Coronary artery (tissue), 2 donors: ENCODE measurements around the gene PRMT7.

Experiments used
- DNase-seq: peaks from one replicate; pipeline ENCODE4 v3.0.0-alpha.2; 2017; ENCODE audit warnings: low spot score
- H3K27ac ChIP-seq, 2 donors: fragments of 200-600 bp; sonication (generic); one replicate each; pipeline ENCODE4 v1.5.1; 2016 to 2019
- H3K4me3 ChIP-seq: fragments of 200-600 bp; sonication (generic); 2 replicates; pipeline ENCODE4 v1.5.1; 2016; ENCODE audit warnings: mild to moderate bottlenecking, moderate library complexity
- TF ChIP-seq, protein P1 (sequence below): fragments of 200-600 bp; sonication (generic); IDR thresholded peaks from one replicate; pipeline ENCODE4 v1.5.1; 2019; ENCODE audit warnings: antibody characterized with exemption

Gene PRMT7

DNA sequence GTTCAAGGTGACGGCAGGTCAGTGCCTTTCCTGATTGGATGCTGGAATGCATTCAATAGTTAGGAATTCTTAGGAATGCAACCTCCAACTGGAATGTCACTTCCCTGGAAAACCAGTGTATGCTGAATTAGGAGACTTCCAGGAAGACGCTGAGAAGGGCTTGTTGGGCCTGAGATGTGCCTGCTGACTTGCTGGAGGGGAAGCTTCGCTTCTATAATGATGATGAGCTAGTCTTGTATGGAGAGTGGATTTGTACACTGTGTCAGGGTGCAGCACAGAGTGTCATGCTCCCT is 91.9 kb downstream of the PRMT7 start:
- Histone ChIP-seq H3K4me3 (no peak overlapping the region), H3K27ac (no peak overlapping the region)
- TF ChIP-seq, protein P1, sequence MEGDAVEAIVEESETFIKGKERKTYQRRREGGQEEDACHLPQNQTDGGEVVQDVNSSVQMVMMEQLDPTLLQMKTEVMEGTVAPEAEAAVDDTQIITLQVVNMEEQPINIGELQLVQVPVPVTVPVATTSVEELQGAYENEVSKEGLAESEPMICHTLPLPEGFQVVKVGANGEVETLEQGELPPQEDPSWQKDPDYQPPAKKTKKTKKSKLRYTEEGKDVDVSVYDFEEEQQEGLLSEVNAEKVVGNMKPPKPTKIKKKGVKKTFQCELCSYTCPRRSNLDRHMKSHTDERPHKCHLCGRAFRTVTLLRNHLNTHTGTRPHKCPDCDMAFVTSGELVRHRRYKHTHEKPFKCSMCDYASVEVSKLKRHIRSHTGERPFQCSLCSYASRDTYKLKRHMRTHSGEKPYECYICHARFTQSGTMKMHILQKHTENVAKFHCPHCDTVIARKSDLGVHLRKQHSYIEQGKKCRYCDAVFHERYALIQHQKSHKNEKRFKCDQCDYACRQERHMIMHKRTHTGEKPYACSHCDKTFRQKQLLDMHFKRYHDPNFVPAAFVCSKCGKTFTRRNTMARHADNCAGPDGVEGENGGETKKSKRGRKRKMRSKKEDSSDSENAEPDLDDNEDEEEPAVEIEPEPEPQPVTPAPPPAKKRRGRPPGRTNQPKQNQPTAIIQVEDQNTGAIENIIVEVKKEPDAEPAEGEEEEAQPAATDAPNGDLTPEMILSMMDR, result no peak
- DNase-seq, result no peak

DNA sequence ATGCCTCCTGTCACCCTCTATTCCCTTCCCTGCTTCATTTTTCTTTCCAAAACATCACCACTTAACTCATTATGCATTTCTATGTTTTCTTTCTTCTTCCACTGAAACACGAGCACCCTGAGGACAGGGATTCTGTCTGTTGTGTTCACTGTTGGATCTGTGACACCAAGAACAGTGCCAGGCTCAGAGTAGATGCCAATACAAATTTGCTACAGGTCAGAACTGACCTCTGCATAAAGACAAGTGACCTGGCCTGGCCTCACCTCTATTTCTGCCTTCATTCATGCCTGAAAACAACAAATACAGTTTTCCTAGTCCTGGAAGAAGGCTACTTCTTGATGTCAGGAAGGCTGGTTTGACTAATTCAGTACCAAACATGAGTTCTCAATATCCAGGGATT is 92.4 kb downstream of the PRMT7 start:
- no peak for DNase-seq
- Histone ChIP-seq H3K4me3 (no peak overlapping the region), H3K27ac (no peak overlapping the region)
- TF ChIP-seq, protein P1, result no peak

DNA sequence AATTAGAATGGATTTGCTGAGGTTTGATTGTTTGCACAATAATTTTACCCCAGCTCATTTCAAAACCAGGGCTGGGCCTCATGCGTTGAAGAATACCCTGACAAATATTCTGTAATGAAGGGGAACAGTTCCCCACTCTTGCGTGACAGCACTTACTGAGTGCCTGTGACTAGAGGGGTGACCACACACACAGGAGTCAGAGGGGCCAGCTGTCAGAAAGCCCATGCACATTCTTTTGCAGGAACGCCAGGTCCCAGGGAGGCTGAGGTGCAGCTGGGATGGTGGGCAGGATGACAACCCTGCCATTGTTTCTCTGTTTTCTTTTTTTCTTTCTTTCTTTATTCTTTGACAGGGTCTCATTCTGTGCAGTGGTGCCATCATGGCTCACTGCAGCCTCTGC is 92.9 kb downstream of the PRMT7 start:
- H3K4me3 ChIP-seq, result no peak overlapping the region
- TF ChIP-seq, protein P1, result no peak
- no peak overlapping the region for H3K27ac ChIP-seq
- DNase-seq, result no peak

DNA sequence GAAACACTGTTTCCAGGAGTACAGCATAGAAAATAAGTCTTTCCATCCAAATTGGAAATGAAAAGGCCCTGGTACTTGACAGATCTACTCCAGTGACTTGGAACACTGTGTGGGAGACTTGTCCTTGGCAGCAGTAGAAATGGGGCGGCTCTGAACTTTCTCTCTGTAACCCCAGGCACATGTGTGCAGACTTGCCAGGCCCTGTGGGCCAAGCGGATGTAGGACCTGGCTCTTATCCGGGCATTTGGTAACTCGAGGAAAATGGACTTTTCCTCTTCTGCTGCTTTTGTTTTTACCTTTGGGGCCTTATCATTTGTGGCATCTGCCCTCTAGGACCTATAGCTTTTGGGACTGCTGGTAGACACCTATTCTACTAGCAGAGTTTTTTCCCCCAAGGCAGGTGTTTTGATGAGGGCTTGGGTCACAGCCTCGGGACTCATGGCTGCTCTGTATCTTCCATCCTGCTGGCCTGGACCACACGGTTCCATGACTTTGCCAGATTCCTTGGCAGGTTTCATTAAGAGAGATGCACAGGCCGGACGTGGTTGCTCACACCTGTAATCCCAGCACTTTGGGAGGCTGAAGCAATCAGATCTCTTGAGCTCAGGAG is 94.0 kb downstream of the PRMT7 start:
- no peak overlapping the region for H3K27ac ChIP-seq
- no peak for DNase-seq
- H3K4me3 ChIP-seq, result no peak overlapping the region
- TF ChIP-seq, protein P1, result no peak

DNA sequence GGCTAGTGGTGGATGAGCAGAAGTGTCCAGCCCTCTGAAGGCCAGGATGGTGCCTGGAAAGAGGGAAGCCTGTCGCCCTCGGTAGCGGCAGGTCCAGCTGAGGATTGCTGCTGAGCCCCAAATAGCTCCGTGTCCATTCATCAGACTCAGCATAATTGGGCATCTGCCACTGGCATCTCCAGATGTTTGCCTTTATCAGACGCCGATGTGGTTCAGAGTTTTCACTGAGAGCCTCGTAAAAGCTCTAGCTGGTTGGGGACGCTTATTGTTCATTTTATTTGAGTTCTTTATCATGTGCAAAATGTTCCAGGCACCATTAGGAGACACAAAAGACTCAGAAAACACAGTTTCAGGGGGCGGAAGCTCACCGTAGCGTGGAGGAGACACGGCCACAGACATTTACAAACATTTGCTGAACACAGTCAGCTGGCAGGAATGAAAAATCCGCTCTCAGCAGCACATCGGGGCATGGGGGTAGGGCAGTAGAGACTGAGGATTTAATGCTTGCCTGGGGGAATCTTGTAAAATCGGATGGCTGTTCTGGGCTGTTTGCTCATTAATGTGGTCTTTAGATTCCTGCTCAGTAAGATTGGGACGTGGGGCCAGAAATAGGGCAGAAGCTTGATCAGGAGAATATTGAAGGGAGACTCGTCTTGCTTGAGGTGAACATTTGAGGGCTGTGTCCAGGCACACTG is 95.8 kb downstream of the PRMT7 start:
- Histone ChIP-seq H3K4me3 (no peak overlapping the region), H3K27ac (no peak overlapping the region)
- DNase-seq, result no peak
- TF ChIP-seq, protein P1, result no peak
